GM12892 (cell line): Measurements from ENCODE around the gene GALNT2.

Experiments used
- POLR2A ChIP-seq: IDR thresholded peaks from 2 replicates; pipeline ENCODE4 v1.6.1; 2011; ENCODE audit warnings: low read depth, low read length, control low read depth
- POLR2AphosphoS5 ChIP-seq: IDR thresholded peaks from 2 replicates; pipeline ENCODE4 v1.6.1; 2011; ENCODE audit warnings: low read depth, low read length, control low read depth

- no peak for TF ChIP-seq POLR2A
- TF ChIP-seq POLR2AphosphoS5, result no peak
Measured at GRCh38 chr1:230120289-230120920, 53.4 kb downstream of the GALNT2 start.
